ENCODE measurements around the gene KSR1. TPM values are rescaled to one million over a fixed set of nuclear protein-coding genes. Genes with fewer than 3 reads are reported as not detected.
"Not testable (repeated sequence)": the region's sequence is repeated elsewhere in the genome, so short reads cannot be mapped to it uniquely, and the experiment has no call there.

Gene KSR1
- total and polyA plus RNA-seq, 2 experiments from 2014 or later, result 0.98 to 2.5 TPM

- Histone ChIP-seq H3K27ac (no peak overlapping the region), H3K4me1 (ENCODE audit: insufficient read depth) (no peaks in the 10 kb centered on the region), H3K27me3 (replicated peaks; ENCODE audit: insufficient read depth) (no peaks in the 10 kb centered on the region), H2AFZ (no peak overlapping the region), H3K9me3 (ENCODE audit: low read depth) (no peaks in the 10 kb centered on the region), H3K36me3 (ENCODE audit: low read depth) (no peaks in the 10 kb centered on the region), H3K79me2 (ENCODE audit: insufficient read depth) (no peaks in the 10 kb centered on the region), H3K9me2 (ENCODE audit: insufficient read depth) (no peaks in the 10 kb centered on the region), H3K4me2 (ENCODE audit: unreplicated experiment) (no peak overlapping the region), H3K4me3 (no peak overlapping the region), H4K20me1 (ENCODE audit: insufficient read depth) (no peaks in the 10 kb centered on the region), H3K9ac (no peak overlapping the region), H3F3A (ENCODE audit: insufficient read depth) (no peaks in the 10 kb centered on the region)
- 47 to 50% methylated on average over 4 of the region's 4 CpGs for WGBS, 2 experiments (ENCODE audit: low coverage in 1 of 2, low lambda C conversion rate in 2 of 2, missing lambda C conversion rate in 2 of 2)
- in situ Hi-C loops (cut with MboI), result no loop called here
- no peak for DNase-seq
- TF ChIP-seq EZH2phosphoT487 (IDR thresholded peaks at IDR 0.05; ENCODE audit: insufficient read depth, low read depth) (no peak), EZH2 (IDR thresholded peaks at IDR 0.05; ENCODE audit: insufficient read depth, poor library complexity, severe bottlenecking) (no peak)
These were observed 209.3 kb downstream of the KSR1 start for GRCh38 chr17:27665549-27665948.

GRCh38 chr17:27666270-27666669 lies 210.0 kb downstream of the KSR1 start:
- H3K4me1 ChIP-seq (ENCODE audit: insufficient read depth); H3K36me3 ChIP-seq (ENCODE audit: low read depth); H3K79me2 ChIP-seq (ENCODE audit: insufficient read depth); H3K9me2 ChIP-seq (ENCODE audit: insufficient read depth); H4K20me1 ChIP-seq (ENCODE audit: insufficient read depth); H2AFZ ChIP-seq; DNase-seq; H3K9me3 ChIP-seq (ENCODE audit: low read depth); in situ Hi-C loops (cut with MboI); H3K9ac ChIP-seq; H3K4me2 ChIP-seq (ENCODE audit: unreplicated experiment); H3K27me3 ChIP-seq (replicated peaks; ENCODE audit: insufficient read depth); H3F3A ChIP-seq (ENCODE audit: insufficient read depth); H3K27ac ChIP-seq; H3K4me3 ChIP-seq: not testable (repeated sequence)
- WGBS, 2 experiments (ENCODE audit: low coverage in 1 of 2, low lambda C conversion rate in 2 of 2, missing lambda C conversion rate in 2 of 2), result 56 to 65% methylated on average over 6 of the region's 6 CpGs

- H3K27ac ChIP-seq, result no peak overlapping the region
- no peaks in the 10 kb centered on the region for H3K4me1 ChIP-seq (ENCODE audit: insufficient read depth)
- in situ Hi-C loops (cut with MboI), result no loop called here
- no peak overlapping the region for H3K9ac ChIP-seq
- H2AFZ ChIP-seq, result no peak overlapping the region
- no peak for TF ChIP-seq EZH2phosphoT487 (IDR thresholded peaks at IDR 0.05; ENCODE audit: insufficient read depth, low read depth)
- no peak for TF ChIP-seq EZH2 (IDR thresholded peaks at IDR 0.05; ENCODE audit: insufficient read depth, poor library complexity, severe bottlenecking)
- no peaks in the 10 kb centered on the region for H3K27me3 ChIP-seq (replicated peaks; ENCODE audit: insufficient read depth)
- H3K4me3 ChIP-seq, result no peak overlapping the region
- no peaks in the 10 kb centered on the region for H3K9me3 ChIP-seq (ENCODE audit: low read depth)
- no peaks in the 10 kb centered on the region for H3F3A ChIP-seq (ENCODE audit: insufficient read depth)
- H3K36me3 ChIP-seq (ENCODE audit: low read depth), result no peaks in the 10 kb centered on the region
- no peak for DNase-seq
- H3K9me2 ChIP-seq (ENCODE audit: insufficient read depth), result no peaks in the 10 kb centered on the region
- H4K20me1 ChIP-seq (ENCODE audit: insufficient read depth), result no peaks in the 10 kb centered on the region
- no peak overlapping the region for H3K4me2 ChIP-seq (ENCODE audit: unreplicated experiment)
- no peaks in the 10 kb centered on the region for H3K79me2 ChIP-seq (ENCODE audit: insufficient read depth)
- 60 to 67% methylated on average over 10 to 11 of the region's 11 CpGs for WGBS, 2 experiments (ENCODE audit: low coverage in 1 of 2, low lambda C conversion rate in 2 of 2, missing lambda C conversion rate in 2 of 2)
These were observed 210.7 kb downstream of the KSR1 start for GRCh38 chr17:27666831-27667560.

- no peak overlapping the region for H3K4me2 ChIP-seq (ENCODE audit: unreplicated experiment)
- no peak overlapping the region for H3K4me3 ChIP-seq
- WGBS, 2 experiments (ENCODE audit: low coverage in 1 of 2, low lambda C conversion rate in 2 of 2, missing lambda C conversion rate in 2 of 2), result 50 to 52% methylated on average over 12 of the region's 12 CpGs
- no peak overlapping the region for H2AFZ ChIP-seq
- no peak overlapping the region for H3K9ac ChIP-seq
- H3K36me3 ChIP-seq (ENCODE audit: low read depth), result no peaks in the 10 kb centered on the region
- no peaks in the 10 kb centered on the region for H3K79me2 ChIP-seq (ENCODE audit: insufficient read depth)
- H3K27me3 ChIP-seq (replicated peaks; ENCODE audit: insufficient read depth), result no peaks in the 10 kb centered on the region
- no peak for DNase-seq
- no peaks in the 10 kb centered on the region for H4K20me1 ChIP-seq (ENCODE audit: insufficient read depth)
- H3F3A ChIP-seq (ENCODE audit: insufficient read depth), result no peaks in the 10 kb centered on the region
- H3K9me3 ChIP-seq (ENCODE audit: low read depth), result no peaks in the 10 kb centered on the region
- no peaks in the 10 kb centered on the region for H3K4me1 ChIP-seq (ENCODE audit: insufficient read depth)
- no peak for TF ChIP-seq EZH2 (IDR thresholded peaks at IDR 0.05; ENCODE audit: insufficient read depth, poor library complexity, severe bottlenecking)
- TF ChIP-seq EZH2phosphoT487 (IDR thresholded peaks at IDR 0.05; ENCODE audit: insufficient read depth, low read depth), result no peak
- no peaks in the 10 kb centered on the region for H3K9me2 ChIP-seq (ENCODE audit: insufficient read depth)
- in situ Hi-C loops (cut with MboI), result no loop called here
- H3K27ac ChIP-seq, result no peak overlapping the region
These were observed 211.6 kb downstream of the KSR1 start for GRCh38 chr17:27667656-27668487.

All from GM23248 (cell line).